Activated CD8-positive, alpha-beta memory T cell treated with anti-CD3 and anti-CD28 coated beads for 48 hours (primary cell): ENCODE measurements around the gene UMAD1.

ENCODE experiments used
- DNase-seq, 3 experiments: peaks; one replicate each; pipeline ENCODE4 v3.0.0-alpha.2; 2020; ENCODE audit warnings: low read depth in 2 of 3, low spot score in 2 of 3

UMAD1 gene

DNA sequence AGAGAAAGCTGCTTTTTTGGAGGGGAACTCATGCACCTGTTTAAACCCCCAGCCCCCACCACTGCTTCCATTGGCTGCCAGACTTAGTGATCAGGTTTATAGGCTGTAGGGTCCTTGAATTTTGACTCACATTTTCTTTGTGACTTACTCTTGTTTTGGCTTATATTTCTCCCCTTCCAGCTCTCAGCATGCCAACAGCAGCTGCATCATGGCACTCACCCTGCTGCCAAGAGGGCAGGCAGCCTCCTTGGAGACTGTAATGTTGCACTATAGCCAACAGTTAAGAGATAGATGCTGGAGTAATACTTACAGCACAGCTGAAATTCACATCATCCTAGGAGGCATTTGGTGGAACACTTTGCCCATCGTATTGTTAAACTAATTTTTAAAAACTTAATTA, 230.0 kb downstream of the UMAD1 start:
- no peak for DNase-seq

DNA sequence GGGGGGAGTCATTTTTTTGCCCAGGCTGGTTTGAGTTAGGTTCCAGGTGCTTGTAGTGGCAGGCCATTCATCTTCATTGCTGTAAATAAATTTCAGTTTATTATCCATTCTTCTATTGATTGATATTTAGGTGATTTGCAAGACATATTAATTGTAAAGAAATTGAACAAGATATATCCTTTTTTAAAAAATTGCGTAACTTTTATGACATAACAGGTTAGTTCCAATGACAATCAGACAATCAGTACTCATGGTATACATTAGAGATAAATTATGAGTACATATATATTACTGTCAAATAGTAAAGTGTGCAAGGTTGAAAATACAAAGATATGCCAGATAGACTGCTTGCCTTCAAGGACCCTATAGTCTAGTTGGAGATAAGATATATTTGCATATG, 235.9 kb downstream of the UMAD1 start:
- no peak for DNase-seq

DNA sequence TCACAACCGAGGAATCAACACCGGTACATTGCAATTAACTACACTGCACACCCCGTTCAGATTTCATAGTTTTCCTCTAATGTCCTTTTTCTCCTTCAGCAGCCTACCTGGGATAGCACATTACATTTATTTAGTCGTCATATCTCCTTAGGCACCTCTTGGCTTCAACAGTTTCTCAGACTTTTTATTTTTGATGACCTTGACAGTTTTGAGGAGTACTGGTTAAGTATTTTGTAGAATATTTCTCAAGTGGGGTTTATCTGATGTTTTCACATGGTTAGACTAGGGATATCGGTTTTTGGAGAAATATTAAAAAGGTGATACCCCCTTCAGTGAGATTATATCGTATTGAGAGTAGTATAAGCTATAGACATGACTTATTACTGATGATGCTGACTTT, 241.0 kb downstream of the UMAD1 start:
- DNase-seq: no peak

DNA sequence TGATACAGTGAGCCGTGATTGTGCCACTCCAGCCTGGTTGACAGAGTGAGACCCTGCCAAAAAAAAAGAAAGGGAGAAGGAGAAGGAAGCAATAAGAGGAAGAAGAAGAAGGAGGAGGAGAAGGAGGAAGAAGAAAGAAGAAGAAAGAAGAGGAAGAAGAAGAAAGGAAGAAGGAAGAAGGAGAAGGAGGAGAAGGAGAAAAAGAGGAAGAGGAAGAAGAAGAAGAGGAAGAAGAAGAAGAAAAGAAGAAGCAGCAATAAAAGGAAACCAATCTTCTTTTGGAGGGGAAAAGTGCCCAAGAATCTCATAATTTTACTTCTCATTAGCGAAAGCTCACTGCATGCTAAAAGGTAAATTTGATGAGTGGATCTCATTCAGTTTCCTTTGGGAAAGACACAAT, 242.3 kb downstream of the UMAD1 start:
- no peak for DNase-seq

DNA sequence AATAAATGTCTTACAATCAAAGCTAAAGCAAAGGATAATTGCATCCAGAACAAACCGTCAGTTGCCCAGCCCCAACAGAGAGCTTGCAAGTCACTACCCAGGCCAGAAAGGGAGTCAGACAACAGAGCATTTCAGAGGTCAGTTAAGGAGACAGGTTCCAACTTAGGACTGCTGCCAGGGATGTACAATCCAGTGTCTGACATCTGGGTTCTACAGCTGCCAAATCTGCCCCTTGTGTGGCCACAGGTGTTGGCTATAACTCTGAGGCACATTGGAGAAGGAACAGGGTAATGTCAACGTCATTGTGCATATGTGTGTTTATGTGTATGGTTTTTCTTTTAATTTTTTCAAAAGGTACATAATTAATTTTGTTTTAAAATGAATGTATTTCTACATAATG, 242.8 kb downstream of the UMAD1 start:
- DNase-seq: no peak

DNA sequence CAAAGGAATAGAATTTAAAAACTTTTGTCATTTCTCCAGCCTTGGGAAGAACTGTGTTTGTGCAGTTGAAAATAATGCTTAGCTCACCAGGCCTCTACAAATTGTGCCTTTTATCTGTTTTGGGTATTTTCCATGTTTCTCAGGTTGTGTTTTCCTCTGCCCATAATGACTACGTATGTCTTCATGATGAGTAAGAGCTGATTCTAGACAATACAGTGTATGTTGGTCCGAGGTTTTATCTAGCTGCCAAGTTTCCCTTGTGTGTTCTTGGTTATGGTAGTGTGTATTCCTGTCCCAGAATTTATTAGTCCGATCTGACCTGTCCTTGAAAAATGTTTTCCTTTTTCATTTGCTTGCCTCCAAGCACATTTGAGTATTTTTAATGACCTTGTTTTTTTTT, 244.3 kb downstream of the UMAD1 start:
- DNase-seq: no peak

DNA sequence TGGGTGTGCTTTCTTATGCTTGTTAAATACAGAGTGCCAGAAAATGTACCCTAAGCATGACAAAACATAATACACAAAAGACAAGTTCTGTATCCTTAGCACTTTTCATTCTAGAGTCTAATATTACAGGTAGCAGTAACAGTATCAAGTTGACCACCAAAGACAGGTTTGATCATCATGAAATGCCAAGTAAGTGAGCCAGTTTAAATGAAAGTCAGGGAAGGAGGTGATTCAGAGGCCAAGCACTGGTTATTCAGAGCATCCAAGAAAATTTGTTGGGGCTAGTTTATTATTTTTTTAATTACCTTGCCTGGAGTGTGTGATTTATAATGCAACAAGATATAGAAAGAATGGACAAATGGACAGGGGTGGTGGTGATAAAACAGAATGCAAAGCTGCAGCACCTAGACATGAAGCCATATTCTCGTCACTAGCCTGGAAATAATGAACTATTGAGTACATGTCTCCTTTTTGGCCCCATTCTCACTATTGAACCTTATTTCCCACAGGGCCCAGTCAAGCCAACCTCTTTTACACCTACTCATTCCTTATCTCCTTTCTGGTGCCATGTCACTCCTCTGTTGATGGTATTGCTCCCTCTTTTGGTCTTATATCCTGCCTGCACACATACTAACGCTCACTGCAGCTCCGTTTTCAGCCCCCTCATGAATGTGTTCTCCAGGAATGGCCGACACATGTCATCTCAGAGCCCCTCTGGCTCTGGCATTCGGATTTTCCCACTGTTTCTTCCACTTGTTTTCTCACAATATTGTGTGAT, 249.4 kb downstream of the UMAD1 start:
- no peak for DNase-seq

DNA sequence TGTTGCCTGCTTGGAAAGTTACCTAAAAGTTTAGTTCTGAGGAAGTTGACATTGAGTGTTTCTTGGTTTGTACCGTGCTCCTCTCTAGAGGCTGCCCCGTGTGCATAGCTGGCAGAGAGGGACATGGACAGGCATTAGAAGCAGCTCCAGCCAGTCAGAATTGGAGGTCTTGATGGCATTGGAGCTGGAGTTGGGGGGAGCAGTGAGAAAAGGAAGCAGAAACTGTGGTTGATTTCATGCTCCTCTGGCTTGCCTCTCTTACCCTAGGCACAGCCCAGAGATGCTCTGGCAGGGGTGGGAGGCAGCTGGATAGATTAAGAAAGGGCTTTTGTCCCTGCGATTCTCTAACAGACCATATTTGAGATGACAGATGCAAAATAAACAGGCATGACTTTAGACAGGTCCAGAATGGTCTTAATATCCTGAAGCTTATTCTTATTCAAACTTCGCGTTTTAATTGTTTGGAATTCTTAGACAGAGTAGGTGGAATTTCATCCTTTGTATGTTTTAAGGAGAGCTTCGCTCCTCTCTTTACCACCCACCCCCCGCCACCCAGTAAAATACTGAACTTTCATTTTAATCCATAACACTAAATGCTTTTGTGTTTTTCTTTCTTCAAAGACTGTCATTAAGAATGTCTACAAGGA, 254.6 kb downstream of the UMAD1 start:
- DNase-seq: no peak

DNA sequence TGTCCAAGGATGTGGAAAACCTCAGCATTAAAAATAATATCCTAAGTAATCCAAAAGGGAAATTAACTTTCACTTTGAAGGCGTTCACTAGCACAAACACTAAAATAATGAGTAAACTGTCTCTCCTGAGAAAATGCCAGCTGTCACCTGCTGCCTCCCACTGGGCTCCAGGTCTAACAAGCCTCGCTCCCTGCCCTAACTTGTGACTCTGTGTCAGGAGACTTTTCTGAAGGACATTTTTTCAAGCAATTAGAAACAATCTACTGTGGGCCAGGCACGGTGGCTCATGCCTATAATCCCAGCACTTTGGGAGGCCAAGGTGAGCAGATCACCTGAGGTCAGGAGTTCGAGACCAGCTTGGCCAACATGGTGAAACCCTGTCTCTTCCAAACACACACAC, 255.2 kb downstream of the UMAD1 start:
- no peak for DNase-seq

DNA sequence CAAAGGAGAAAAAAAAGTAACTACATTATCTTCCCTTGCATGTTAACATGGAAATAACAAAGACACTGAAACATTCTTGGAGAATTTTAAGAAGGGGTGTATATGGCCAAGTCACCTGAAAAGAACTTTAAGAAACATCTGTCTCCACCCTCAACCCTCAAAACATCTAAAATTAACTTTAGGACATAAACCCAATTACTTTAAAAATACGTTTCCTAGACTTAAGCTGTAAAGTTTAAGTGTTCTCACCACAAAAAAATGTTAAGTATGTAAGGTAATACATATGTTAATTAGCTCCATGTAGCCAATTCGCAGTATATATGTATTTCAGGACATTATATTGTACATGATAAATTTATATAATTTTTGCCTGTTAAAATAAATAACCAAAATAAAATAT, 257.0 kb downstream of the UMAD1 start:
- DNase-seq: no peak

DNA sequence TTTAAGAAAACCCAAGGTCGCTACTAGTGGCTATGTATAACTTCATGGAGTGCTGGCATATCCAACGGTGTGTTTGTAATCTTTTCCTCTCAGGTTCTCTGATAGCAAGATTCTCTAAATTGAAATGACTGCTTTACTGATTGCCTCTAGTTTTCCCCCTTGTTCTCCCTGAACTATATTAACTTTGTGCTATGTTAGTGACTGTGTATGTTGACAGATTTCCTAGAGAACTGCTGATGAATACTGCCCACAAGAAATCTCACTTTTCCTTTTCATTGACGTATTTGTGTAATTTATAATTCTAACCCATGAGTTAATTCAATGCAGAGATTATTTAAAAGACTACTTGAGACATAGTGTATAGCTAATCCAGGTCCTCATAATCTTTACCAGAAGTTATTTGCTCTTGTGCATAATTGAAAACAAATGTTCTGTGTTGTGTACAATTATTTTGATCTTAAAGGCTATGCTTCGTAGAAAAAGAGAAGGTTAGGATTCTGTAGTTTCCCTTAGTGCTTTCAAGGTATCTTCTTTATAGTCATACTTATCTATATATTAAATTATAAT, 257.5 kb downstream of the UMAD1 start:
- DNase-seq: no peak

DNA sequence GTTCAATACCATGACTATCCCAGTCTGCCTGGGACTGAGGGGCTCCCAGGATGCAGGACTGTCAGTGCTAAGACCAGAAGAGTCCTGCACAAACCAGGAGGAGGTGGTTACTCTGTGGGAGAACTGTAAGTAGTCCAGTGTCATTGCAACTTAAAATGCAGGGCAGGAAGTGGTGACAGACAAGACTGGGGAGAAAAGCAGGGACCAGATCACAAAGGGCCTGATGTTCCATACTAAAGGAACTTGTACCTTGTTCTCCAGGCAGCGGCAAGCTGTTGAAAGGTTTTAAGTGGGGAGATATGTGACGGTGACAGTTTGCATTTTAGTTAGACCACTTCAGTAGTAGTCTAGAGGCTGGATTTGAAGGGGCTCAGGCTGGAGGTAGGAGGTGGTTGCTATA, 262.3 kb downstream of the UMAD1 start:
- DNase-seq: no peak

DNA sequence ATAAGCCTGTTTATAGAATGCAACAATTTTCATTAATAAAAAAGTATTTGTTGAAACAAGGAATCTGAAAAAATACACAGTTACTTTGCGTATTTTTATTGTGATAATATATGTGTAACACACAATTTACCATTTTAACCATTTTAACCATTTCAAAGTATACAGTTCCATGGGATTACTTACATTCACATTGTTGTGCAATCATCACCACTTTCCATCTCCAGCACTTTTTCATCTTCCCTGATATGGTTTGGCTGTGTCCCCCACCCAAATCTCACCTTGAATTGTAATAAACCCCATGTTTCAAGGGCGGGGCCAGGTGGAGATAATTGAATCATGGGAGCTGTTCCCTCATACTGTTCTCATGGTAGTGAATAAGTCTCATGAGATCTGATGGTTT, 266.8 kb downstream of the UMAD1 start:
- DNase-seq: no peak

DNA sequence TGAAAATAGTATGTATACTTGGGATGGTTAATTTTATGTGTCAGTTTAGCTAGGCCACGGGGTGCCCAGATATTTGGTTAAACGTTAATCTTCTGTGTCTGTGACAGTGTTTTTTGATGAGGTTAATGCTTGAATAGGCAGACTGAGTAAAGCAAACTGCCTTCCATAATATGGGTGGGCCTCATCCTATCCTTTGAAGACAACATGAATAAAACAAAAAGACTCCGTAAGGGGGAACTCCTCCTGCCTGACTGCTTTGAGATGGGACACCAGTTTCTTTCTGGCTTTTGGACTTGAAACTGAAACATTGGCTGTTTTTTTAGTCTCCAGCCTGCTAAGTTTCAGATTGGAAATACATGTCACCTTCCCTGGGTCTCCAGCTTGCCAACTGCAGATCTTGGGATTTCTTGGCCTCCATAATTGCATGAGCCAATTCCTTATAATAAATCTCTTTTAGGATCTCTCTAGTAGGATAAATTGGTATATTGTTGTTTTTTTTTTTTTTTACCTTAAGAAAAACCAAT, 268.1 kb downstream of the UMAD1 start:
- no peak for DNase-seq

DNA sequence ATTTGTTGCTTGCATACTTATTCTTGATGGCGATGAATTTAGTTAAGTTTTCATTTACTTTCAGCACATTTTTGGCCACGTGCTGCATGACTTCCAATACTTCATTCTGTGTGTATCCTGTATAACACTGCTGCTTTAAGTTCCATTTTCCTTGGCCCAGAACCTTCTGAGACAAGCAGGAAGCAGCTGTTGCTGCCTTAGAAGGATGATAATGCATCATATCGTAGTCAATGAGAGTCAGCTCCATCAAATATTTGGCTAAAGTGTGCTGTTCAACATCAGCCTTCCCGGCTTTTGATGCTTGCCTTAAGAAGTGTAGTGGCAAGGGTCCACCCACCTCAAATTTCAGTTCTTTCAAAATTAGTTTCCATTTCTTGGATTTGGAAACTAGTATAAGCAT, 268.8 kb downstream of the UMAD1 start:
- DNase-seq: no peak

DNA sequence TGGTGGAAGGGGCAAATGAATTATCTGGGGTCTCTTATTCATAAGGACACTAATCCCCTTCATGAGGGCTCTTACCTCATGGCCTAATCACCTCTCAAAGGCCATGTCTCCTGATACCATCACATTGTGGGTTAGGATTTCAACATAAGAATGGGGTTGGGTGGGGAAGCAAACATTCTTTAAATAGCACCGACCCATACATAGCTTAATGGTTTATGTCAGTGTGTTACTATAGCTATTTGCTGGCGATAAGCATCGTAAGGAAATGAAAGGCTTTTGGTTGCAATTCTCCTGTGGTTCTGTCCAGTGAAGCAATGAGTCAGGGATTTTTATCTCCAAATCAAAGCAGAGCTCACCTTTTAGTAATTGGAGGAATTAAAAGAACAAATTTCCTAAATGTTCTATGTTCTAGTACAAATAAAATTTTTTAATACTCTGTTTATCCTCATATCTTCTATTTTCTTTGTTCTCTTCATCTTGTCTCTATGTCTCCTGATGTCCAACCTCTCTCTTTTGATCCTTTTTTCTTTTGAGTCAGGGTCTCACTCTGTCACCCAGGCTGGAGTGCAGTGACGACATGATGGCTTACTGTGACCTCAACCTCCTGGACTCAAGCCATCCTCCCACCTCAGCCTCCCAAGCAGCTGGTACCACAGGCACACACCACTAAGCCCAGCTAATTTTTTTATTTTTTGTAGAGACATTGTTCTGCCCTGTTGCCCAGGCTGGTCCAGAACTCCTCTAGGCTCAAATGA, 271.0 kb downstream of the UMAD1 start:
- DNase-seq: no peak

DNA sequence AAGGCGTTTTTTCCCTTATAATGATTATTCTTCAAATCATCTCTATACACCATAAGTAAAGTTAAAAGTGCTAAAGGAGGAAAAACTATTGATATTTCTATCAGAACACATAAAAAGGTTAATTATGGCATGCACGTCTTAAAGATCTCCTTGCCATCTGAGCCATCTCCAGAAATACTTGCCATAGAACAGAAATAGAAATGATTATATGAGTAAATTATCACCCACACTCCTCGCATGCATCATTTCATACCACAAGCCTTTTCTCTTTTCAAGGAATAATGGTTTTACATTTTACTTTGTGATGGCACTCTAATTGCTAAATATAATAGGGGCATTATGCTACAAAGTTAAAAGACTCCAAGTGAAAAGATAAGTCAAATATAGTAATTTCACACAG, 272.4 kb downstream of the UMAD1 start:
- no peak for DNase-seq

DNA sequence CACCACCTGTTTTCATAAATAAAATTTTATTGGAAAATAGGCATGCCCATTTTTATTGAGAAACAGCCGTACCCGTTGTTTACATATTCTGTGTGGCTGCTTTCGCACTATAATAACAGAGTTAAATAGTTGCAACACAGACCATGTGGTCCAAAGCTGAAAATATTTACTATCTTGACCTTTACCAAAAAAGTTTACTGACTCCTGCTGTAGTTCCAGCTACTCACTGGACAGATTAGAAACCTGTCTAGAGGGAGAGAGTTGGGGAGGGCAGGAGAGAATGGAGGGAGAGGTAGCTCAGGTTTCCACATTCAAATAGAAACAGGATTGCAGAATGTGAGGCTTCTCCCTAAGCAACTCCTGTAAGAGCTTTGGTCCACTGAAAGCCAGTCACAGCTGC, 273.0 kb downstream of the UMAD1 start:
- DNase-seq: no peak

DNA sequence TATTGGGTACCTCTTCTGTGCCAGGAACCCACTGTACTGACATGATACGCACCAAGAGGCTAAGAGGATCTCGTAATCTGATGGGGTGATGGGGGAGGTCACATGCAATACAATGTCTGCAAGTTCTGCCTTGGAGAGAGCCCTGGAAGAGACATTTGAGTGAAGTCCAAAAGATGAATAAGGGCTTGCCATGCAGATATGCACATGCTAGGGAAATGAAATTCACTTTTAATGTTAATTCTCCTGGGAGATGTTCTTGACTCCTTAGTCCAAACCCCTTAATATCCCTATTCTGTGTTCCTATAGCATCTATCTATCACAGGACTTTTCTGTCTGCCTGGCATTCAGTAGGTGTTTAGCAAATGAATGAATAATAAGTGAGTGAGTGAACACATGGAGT, 274.0 kb downstream of the UMAD1 start:
- DNase-seq: no peak

DNA sequence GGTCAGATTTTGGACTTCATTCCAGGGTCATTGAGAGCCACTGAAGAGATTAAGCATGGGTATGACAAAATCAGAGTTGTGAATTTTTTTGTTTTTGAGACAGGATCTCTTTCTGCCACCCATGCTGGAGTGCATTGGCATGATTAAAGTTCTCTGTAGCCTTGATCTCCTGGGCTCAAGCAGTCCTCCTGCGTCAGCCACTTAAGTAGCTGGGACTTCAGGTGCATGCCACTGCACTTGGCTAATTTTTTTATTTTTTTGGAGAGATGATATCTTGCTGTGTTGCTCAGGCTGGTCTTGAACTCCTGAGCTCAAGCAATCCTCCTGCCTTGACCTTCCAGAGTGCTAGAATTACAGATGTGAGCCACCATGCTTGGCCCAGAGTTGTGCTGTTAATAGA, 275.5 kb downstream of the UMAD1 start:
- DNase-seq: no peak

DNA sequence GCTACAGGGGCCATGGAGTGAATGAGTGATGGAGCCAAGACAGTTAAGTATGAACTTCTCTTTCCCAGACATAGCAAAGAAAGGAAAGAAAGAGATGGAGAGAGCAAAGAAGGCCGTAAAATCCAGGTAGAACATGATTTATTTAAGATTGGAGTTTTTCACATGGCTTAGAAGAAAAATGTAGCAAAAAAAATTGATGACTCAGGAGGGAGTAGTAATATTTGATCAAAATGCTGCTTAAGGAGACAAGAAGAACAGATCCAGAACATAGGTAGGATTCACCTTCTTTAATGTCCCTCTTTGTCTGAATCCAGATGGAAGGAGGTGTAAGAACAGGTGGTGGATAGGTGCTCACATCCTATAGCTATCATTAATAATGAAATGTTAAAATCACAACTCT, 277.0 kb downstream of the UMAD1 start:
- DNase-seq: no peak
